ENCODE results near the gene ATP6V0D1.
"Not testable (repeated sequence)": the region's sequence is repeated elsewhere in the genome, so short reads cannot be mapped to it uniquely, and the experiment has no call there.

The ATP6V0D1 gene

DNA sequence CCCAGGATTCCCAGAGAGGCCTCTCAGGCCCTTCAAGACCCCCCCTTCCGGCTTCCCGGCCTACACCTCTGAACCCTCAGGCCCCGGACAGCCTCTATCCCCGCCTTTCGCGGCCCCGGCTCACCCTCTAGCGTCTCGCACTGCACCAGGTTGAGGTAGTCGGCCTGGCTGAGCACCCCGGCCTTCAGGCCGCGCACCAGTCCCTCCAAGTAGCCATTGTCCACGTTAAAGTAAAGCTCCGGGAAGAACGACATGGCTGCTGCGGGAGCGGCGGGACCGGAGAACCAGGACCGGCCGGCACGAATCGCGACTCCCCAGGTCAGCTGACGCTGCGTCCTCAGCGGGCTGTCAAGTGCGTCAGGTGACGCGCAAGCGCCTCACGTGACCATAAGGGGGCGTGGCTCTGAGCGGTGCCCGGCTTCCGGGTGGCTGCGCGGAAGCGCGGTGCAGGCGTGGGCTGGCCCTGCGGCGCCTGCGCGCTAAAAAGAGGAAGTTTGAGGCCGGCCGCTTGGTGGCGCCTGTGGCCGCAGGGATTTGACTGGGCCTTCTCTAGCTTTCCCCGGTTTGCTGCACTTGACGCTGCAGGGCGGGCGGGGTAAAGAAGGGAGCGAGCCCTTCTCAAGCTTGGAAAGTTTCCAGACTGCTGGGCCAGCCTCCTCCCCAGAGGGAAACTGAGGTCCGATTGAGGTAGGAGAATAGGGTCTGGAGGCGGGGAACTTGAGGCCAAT lies at the start of gene ATP6V0D1:
ATP6V0D1 (minus strand) TSS at position 325 of the 728 bp plus-strand sequence; CDS start at position 254, 71 bp downstream.
- peak; percentile 48 for DNase-seq

DNA sequence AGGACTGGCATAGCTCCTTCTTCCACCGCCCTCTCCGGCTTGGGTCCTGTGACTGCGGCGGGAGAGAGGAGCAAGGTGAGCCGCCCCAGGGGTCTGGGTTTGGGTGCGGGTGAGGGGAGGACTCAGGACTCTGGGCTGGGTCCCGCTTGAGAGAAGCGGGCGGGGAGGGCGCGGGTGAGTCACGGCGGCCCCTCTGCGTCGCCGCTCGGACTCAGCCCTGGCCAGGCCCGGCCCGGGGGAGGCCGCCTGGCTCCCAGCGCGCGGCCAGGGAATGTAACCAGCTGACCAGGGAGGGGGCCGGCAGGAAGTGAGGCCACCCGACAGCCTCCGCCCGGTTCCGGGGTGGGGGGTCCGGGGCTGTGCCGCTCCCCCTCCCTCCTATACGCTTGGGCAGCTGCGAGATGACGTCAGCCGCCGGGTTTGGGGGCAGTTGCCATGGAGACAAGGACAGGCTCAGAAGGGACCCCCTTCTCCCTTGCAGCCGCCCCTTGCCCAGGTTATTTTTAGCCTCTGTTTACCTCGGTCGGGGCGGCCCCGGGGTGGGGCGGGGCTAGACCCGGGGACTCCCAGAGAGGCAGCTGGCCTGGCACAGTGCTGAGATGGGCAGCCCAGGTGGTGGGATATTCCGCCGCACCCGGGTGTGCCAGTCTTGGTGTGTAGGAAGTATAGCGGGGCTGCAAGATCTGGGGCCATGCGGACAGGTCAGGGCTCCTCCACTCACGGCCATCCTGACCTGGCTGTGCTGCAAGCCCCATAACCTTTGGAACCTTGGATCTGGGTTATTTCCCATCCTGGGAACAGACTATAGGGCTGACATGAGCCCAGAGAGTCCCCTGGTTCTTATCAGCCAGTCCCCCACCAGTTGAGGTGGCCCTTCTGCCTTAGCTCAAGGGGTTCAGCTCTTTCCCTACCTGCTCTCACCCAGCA lies 49.3 kb upstream of the ATP6V0D1 start:
- DNase-seq, result no peak

DNA sequence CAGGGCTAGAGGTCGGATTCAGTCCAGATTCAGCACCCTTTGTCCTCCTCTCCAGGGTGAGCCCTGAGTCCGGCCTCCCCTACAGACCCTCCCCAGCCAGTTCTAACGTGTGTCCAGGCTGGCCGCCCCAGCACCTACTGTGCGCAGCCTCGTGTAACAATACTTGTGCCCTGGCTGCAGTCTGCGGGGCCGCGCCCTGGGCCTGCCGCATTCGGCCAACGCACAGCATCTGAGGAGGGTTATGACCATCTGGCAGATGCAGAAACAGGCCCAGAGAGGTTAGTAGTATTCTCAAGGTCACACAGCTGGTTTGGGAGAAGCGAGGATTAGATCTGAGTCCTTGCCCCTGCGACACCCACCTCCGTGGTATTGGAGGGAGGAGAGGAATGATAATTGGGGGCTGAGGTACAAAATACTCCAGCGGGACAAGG lies 48.6 kb upstream of the ATP6V0D1 start:
- DNase-seq, result no peak

DNA sequence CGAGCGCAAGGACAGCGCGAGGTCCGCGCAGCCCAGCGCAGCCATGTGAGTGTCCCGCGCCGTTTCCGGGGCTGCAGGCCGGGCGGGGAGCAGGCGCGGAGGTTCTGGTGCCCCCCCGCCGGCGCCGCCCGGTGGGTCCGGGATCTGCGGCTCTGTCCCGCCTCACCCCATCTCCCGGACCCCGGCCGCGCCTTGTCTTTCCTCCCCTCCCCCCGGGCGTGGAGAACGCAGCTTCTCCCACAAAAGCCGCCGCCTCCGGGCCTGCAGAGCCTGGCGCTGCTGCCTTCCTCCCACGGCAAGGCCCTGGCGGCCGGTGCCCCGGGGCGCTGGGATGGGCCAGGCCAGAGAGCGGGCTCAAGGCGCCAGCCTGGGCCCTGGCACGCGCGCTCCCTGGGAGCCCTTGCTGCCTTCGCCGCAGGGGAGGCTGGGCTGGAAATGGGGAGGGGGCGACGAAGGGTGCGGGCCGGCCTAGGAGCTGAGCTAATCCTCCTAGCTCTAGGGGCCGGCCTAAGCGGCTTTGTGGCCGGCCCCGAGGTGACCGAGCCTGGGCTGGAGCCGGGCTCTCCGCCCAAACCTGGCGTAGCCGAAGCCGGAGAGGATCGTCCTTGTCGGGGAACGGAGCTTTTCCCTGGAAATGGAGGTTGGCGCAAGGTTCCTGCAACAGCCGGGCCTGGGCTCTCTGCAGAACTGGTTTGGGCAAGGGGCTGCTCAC lies 48.1 kb upstream of the ATP6V0D1 start:
- DNase-seq, result no peak

DNA sequence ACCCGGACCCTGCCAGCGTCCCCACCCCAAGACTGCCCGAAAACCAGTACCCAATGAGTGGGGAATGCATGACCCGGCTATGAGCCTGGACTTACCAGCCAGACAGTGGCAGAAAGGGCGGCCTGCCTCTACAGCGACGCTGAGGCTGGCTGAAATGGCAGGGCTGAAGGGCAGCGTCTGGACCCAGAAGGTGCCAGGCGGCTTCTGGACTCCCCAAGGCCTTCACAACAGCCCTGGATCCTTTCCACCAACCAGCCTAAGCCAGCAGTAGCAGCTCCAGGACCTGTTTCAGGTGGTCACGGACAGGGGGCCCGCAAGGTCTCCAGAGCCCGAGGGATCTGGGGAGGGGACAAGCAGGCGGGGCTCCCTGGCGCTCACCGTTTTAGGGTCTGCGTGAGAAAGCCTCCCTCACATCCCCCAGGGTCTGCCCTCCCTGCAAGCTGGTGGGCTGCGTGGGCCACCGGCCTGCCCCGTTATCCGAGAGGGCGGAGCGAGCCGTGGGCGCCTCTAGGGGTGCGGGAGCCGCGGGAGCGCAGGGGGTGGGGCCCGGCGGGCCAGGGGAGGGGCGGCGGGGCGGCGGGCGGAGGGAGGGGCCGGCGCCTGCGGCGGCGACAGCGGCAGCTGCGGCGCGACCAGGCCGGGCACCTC lies 47.4 kb upstream of the ATP6V0D1 start, which contains the start of gene RIPOR1:
RIPOR1 (plus strand) TSS at position 608 of the 648 bp plus-strand sequence. CDS start 9,618 bp downstream, outside the sequence.
- no peak for DNase-seq

DNA sequence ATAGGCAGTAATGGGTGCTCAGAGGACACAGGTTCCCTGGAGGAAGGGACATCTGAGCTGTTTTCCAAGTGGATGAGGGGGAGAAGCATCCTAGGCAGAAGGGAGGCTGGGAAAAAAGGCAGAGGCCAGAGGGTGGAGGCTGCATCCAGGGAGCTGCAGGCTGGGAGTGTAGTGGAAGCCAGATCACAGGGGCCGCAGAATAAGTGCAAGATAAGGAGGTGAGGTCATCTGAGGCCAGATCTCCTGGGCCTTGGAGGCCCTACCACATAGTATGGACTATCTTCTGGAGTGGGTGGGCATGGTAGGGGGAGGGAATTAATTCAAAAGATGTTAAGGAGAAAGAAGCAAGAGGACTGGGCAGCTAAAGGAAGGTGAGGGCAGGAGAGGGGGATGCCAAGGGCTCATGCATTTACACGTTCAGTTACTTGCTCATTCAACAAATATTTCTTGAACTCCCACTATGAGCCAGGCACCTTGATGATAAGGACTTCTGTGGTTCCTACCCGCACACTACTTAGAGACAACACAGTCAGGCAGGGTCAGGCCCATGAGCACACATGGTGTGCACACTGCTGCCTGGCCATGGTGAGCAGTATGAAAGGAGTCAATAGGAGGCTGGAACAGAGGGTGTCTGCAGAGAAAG lies 45.3 kb upstream of the ATP6V0D1 start:
- no peak for DNase-seq

DNA sequence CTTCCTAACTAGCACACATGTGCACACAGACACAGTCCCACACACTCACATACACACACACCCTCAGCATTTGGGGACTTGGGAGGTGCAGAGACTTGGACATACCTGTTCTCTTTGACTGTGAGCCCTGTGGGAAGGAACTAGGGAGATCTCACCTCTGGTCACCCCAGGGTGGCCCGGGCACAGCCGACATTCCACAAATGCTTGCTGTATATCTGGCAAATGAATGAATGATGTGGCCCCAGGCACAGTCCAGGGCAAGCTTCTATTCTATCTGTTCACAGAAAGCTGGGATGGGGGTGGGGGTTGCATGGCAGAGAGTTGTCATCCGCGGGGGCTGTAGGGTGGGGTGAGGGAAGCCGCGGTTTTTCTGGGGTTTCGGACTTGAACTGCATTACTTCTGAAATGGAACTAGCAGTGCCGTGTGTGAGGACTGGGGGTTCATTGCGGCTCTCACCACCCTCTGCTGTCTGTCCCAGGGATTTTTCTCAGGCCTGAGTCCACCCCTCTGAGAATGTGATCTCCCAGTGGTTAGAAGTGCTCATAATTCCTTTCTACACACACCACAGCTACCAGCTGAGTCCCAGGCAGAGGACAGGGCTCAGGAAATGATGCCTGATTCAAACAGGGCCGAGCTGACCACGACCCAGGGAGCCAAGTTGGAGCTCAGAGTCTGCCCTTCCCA lies 44.4 kb upstream of the ATP6V0D1 start:
- DNase-seq, result no peak

DNA sequence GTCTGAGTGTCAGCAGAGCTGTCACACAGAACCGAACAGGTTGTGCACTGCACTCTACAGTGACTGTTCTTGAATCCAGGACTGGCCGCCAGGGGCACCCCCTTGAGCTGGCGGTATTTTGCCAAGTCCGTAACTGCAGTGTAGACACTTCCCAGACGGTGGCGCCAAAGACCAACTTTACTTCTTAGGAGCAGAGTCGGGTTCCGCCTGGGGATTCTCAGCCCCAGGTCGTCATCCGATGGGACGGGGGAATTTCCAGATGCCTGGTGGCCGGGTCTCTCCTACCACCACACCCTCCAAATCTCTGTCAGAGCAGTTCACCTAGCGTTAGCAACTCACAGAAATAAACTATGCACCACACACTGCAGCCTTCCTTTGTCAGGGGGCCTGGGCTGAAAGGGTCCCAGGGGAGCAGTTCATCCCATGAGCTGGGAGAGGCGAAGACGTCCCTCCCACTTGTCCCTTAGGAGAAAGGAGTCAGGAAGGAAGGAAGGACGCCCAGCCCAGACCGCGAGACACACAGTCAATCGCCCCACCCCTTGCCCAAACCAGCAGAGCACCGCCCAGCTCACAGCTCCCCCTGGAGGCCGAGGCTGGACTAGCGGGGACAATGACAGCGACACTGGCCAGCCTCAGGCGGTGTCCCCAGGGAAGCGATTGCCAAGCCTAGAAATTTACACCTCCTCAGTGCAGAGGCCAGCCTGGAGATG lies 40.3 kb upstream of the ATP6V0D1 start:
- DNase-seq, result peak; percentile 50

DNA sequence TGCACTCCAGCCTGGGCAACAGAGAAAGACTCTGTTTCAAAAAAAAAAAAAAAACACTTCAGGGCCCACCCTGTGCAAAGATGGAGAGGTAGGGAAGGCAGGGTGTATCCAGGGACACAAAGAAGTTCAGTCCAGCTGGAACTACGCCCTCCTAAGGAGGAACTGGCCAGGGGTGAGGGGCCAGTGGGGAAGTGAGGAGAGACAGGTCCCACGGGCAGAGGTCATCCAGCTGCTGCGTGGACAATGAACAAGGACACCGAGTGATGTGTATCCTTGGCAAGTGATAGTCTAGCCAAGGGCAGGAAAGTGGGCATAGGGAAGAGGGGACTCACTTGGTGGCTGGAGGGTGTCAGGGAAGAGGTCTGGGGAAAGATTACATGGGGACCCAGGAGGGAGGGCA lies 38.3 kb upstream of the ATP6V0D1 start:
- no peak for DNase-seq

DNA sequence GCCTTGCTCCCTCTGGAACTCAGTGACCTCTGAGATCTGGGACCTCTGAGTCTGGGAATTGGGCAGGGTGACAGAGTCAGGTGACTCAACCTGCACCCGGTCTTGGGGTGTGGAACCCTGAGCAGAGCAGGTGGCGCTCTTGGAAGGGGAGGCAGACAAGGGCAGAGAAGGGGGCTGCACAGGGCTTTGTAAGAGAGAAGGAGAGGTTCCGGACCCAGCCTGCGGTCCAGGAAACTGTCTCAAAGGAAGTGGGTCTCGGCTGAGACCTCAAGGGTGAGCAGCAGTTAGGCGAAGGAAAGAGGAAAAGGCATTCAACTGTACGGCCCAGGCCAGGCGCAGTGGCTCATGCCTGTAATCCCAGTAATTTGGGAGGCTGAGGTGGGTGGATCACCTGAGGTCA lies 37.7 kb upstream of the ATP6V0D1 start:
- no peak for DNase-seq

DNA sequence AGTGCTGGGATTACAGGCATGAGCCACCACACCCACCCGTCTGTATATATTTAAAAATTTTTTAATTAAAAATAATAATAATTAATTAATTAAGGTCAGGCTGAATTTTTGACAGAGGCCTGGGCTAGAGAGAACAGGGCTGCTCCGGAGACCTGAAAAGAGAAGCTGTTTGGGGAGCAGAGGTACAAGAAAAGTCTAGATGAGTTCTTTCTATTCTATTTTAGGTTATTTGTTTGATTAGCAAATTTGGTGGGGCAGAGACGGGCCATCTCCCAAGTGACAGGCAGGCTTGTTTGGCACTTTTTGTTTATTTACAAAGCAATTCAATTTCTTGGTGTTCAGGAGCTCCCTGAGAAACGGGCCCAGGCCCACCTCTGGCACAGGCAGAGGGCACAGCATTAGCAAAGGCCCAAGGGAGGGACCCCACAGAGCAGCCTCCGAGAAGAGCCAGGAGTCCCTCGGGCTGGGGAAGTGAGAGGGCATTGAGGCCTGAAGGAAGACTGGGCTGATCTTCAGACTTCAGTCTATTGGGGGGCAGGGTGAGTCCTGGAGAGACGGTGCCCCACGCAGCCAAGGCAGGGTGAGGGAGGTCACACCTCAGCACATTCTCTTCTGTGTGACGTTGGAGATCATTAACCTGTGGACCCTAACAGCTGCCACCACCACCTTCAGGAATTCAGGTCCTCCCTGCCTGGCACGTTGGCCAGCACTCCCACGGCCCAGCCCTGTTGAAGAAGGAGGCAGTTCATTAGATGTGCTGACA lies 36.9 kb upstream of the ATP6V0D1 start:
- DNase-seq, result no peak

DNA sequence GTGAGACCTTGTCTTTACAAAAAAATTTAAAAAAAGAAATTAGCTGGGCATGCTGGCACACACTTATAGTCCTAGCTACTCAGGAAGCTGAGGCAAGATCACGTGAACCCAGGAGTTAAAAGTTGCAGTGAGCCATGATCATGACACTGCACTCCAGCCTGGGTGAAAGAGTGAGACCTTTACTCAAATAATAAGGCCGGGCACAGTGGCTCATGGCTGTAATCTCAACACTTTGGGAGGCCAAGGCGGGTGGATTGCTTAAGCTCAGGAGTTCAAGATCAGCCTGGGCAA lies 36.1 kb upstream of the ATP6V0D1 start:
- DNase-seq, result no peak

DNA sequence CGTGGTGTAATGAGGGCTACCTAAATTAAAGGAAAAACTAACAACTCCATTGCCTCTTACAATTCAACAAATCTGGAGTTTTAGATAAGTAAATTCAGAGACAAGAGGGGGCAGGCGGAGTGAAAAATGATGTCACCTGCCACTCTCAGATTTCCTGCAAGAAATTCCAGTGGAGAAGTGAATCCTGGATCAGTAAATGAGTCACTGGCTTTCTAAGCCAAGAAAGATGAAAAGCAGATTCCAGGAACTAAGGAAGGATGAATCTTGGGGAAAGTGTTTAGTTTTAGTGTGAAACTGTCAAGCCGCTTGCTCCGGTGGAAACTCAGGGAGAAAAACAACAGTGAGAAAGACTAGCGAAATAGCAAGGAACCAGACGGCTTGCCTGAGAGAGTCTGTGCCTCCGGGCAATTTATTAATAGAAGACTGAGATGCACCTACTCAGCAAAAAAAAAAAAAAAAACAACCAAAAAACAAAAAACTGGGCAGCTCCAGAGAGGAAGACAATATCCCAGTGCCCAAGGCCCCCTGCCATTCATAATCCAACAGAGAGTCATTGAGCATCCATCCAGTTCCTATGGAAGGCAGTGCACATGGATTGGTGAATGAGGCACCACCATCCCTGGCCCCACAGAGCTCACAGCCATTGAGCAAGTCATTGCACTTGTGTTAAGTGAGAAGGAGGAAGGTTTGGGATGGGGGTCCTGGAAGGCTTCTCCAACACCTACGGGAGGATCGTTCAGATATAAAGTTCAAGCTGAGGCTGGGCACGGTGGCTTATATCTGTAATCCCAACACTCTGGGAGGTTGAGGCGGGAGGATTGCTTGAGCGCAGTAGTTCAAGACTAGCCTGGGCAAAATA lies 35.6 kb upstream of the ATP6V0D1 start:
- no peak for DNase-seq

DNA sequence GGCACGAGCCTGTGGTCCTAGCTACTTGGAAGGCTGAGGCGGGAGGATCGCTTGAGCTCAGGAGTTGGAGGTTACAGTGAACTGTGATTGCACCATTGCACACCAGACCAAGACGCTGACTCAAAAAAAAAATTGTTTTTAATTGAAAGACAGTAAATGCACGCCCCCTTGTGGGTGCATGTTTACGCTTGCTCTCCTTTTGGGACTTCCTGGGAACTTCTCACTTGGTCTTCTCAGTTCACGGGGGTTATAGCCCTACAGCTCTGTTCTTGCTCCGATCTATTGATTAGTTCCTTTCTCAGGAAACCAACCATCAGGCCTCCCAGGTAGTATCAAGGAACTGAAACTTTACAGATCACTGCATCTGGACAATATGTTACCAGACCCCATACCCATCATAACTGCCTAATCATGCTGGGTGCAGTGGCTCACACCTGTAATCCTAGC lies 33.4 kb upstream of the ATP6V0D1 start:
- DNase-seq, result peak; percentile 52

DNA sequence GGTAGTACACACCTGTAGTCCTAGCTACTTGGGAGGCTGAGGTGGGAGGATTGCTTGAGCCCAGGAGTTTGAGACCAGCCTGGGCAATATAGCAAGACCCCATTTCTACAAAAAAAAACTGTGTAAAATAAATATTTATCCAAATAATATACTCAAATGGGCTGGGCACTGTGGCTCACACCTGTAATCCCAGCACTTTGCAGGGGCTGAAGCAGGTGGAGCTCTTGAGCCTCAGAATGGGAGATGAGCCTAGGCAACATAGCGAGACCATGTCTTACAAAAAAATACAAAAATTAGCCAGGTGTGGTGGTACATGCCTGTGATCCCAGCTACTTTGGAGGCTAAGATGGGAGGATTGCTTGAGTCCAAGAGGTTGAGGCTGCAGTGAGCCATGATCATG lies 32.9 kb upstream of the ATP6V0D1 start:
- not testable (repeated sequence) for DNase-seq

DNA sequence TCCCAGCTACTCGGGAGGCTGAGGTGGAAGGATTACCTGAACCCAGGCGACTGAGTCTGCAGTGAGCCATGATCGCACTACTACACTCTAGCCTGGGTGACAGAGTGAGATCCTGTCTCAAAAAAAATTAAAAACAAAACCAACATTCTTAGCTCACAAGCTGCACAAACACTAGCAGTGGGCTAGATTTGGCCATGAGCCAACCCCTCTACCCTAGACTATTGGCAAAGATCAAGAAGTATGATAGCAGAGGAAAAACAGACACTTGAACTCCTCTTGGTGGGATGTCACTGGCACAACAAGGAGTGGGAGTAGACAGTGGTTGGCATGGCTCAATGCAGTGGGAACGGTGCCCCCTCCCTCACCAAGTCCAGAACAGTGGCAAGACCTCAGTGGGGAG lies 28.1 kb upstream of the ATP6V0D1 start:
- DNase-seq, result no peak

DNA sequence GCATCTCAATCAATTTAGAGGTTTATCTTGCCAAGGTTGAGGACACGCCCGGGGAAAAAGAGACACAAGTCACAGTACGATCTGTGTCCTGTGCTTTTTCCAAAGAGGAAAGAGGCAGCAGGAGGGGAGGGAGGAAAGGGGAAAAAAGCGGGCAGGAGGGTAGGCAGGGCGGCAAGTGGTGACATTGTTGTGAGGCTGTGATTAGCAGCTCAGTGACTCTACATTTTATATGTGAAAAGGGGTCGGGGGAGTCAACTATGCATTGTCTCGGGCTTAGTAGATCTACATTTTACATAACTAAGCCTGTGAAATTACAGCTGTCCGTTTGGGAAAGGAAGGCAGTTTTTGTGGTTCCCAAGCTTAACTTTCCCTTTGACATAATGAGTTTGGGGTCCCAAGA lies 25.5 kb upstream of the ATP6V0D1 start:
- DNase-seq, result no peak

DNA sequence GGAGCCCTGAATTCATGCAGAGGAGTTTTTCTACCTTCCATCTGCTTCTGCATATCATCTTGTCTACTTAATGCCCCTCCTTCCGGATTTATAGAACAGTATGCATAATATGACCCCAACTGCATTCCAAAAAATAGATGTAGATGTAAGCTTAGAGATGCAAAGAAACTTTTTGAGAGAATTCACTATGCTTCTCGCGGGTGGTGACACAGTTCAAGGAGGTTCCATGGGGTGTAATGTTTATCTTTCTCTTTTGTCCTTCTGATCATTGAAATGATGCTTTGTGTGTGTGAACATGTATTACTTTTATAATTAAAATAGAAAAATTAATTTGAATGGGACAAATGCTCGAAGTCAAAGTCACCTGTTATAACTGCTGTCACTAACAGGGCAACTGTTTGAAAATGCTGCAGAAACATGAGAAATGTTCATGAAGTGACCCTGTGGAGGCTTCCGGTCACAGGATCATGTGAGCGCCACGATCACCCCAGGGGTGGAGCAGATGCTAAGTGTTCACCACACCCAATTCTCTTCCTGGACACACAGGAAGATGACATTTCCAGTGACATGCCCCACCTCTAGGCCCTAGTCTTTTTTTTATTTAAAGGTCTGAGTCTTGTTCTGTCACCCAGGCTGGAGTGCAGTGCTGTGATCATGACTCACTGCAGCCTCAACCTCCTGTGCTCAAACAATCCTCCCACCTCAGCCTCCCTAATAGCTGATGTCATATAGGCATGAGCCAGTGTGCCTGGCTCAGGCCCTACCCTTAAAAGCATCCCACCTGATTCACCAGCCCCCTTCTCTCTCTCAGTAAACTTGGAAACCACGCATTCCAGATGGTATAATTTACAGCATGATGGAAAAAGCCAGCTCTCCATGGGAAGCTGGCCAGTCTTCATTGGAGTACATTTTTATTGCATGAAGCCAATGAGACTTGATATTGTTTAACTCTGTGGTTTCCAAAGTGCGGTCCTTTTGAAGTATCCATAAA lies 23.4 kb upstream of the ATP6V0D1 start:
- no peak for DNase-seq

All from SIG-M5 (cell line).